H1 (cell line): ENCODE results near the gene NFATC1. TPM values are rescaled to one million over a fixed set of nuclear protein-coding genes. Genes with fewer than 3 reads are reported as not detected.

Experiments used
- CTCF ChIA-PET: fragments of 300-600 bp; sonication (Branson Sonifier 250); formaldehyde crosslinking; loops from one replicate; lab custom pipeline; 2021; ENCODE audit not compliant: partially characterized antibody; lab: Charles Lee
- POLR2A ChIA-PET: fragments of 300-600 bp; sonication (Branson Sonifier 250); formaldehyde crosslinking; loops from one replicate; lab custom pipeline; 2021; ENCODE audit warnings: inconsistent platforms; ENCODE audit not compliant: partially characterized antibody; lab: Charles Lee
- DNase-seq, 2 experiments: peaks; one replicate each; pipeline versions ENCODE4 v3.0.0 to v3.0.0-alpha.2; 2010 to 2022; ENCODE audit warnings: low spot score in 2 of 2, low read depth in 1 of 2, mixed read lengths in 1 of 2
- FAIRE-seq: peaks from 2 replicates; lab custom pipeline; 2011; peaks lifted over from hg19 to GRCh38; lab: Jason Lieb, UNC
- H2AFZ ChIP-seq: 2 replicates; pipeline ENCODE4 v1.8.1; 2012; ENCODE audit warnings: low read length, inconsistent platforms
- H2AK5ac ChIP-seq: 2 replicates; pipeline ENCODE4 v1.6.1; 2013; ENCODE audit warnings: low read depth, low read length
- H2BK120ac ChIP-seq: replicated peaks from 2 replicates; pipeline ENCODE3; 2013; ENCODE audit warnings: low read depth, low read length, inconsistent platforms
- H2BK12ac ChIP-seq: 2 replicates; pipeline ENCODE4 v1.6.1; 2013; ENCODE audit warnings: low read depth, low read length
- H2BK15ac ChIP-seq: 2 replicates; pipeline ENCODE4 v1.6.1; 2013; ENCODE audit warnings: low read length
- H2BK20ac ChIP-seq: 2 replicates; pipeline ENCODE4 v1.6.1; 2013; ENCODE audit warnings: low read length
- H2BK5ac ChIP-seq: 2 replicates; pipeline ENCODE4 v1.6.1; 2013; ENCODE audit warnings: low read depth, low read length
- H3K14ac ChIP-seq: 2 replicates; pipeline ENCODE4 v1.6.1; 2013; ENCODE audit warnings: inconsistent platforms; ENCODE audit not compliant: insufficient read length
- H3K18ac ChIP-seq: 2 replicates; pipeline ENCODE4 v1.6.1; 2013; ENCODE audit warnings: low read length; ENCODE audit errors: extremely low read depth
- H3K23ac ChIP-seq: 2 replicates; pipeline ENCODE4 v1.6.1; 2013; ENCODE audit warnings: inconsistent platforms; ENCODE audit not compliant: insufficient read length
- H3K23me2 ChIP-seq: 2 replicates; pipeline ENCODE4 v1.6.1; 2013; ENCODE audit warnings: low read depth, low read length
- H3K27ac ChIP-seq: 2 replicates; pipeline ENCODE4 v1.6.1; 2011; ENCODE audit warnings: low read depth, low read length, inconsistent platforms
- H3K27me3 ChIP-seq, 4 experiments: replicated peaks in 1 of 4; 1 replicate in 1 of 4; 2 replicates in 3 of 4; pipeline versions ENCODE4 v1.6.1 to v1.8.1; 2011 to 2013; ENCODE audit warnings: low read length in 3 of 4, mild to moderate bottlenecking in 3 of 4, inconsistent platforms in 2 of 4, mixed read lengths in 2 of 4, moderate library complexity in 1 of 4; ENCODE audit not compliant: control insufficient read depth in 3 of 4, insufficient read depth in 3 of 4; ENCODE audit errors: extremely low read depth in 1 of 4
- H3K36me3 ChIP-seq, 4 experiments: 2 replicates each; pipeline versions ENCODE4 v1.6.1 to v1.8.1; 2011 to 2013; ENCODE audit warnings: mild to moderate bottlenecking in 4 of 4, low read length in 3 of 4, moderate library complexity in 2 of 4, control low read depth in 1 of 4, inconsistent platforms in 1 of 4; ENCODE audit not compliant: insufficient read depth in 4 of 4, control insufficient read depth in 2 of 4
- H3K4ac ChIP-seq: replicated peaks from 2 replicates; pipeline ENCODE3; 2013; ENCODE audit warnings: low read length, low read depth, mixed read lengths, inconsistent platforms; ENCODE audit not compliant: insufficient read length
- H3K4me1 ChIP-seq, 4 experiments: replicated peaks in 1 of 4; 1 replicate in 1 of 4; 2 replicates in 3 of 4; pipeline versions ENCODE4 v1.6.1 to v1.8.1; 2011 to 2013; ENCODE audit warnings: low read length in 3 of 4, inconsistent platforms in 2 of 4, mixed read lengths in 1 of 4; ENCODE audit not compliant: insufficient read depth in 4 of 4, control insufficient read depth in 3 of 4
- H3K4me2 ChIP-seq, 2 experiments: 2 replicates each; pipeline versions ENCODE4 v1.6.1 to v1.8.1; 2011 to 2013; ENCODE audit warnings: low read depth in 2 of 2, low read length in 2 of 2, control low read depth in 1 of 2, inconsistent platforms in 1 of 2, mild to moderate bottlenecking in 1 of 2; ENCODE audit not compliant: insufficient read depth in 1 of 2
- H3K4me3 ChIP-seq, 4 experiments: fragments of 200-600, 300-600 bp in 1 of 4; sonication (generic), shearing (Covaris generic), sonication (Bioruptor Twin) in 1 of 4; 2 replicates each; pipeline versions ENCODE4 v1.5.1 to v1.8.1; 2011 to 2016; ENCODE audit warnings: low read length in 4 of 4, low read depth in 3 of 4, control low read depth in 2 of 4, inconsistent platforms in 2 of 4, mild to moderate bottlenecking in 2 of 4, mixed read lengths in 1 of 4, moderate library complexity in 1 of 4; ENCODE audit not compliant: insufficient read depth in 2 of 4; ENCODE audit errors: extremely low read depth in 1 of 4
- H3K56ac ChIP-seq: replicated peaks from 2 replicates; pipeline ENCODE3; 2013; ENCODE audit warnings: low read depth, mild to moderate bottlenecking, mixed read lengths, low read length, inconsistent platforms; ENCODE audit not compliant: insufficient read length
- H3K79me1 ChIP-seq: 2 replicates; pipeline ENCODE4 v1.6.1; 2013; ENCODE audit warnings: low read depth, low read length, control low read depth
- H3K79me2 ChIP-seq, 2 experiments: 2 replicates each; pipeline versions ENCODE4 v1.6.1 to v1.8.1; 2012 to 2013; ENCODE audit warnings: low read length in 2 of 2, mild to moderate bottlenecking in 2 of 2, inconsistent platforms in 1 of 2; ENCODE audit not compliant: insufficient read depth in 2 of 2, control insufficient read depth in 1 of 2
- H3K9ac ChIP-seq, 4 experiments: replicated peaks in 1 of 4; 1 replicate in 1 of 4; 2 replicates in 3 of 4; pipeline versions ENCODE4 v1.6.1 to v1.8.1; 2011 to 2013; ENCODE audit warnings: low read depth in 3 of 4, low read length in 3 of 4, control low read depth in 2 of 4, mild to moderate bottlenecking in 2 of 4, moderate library complexity in 2 of 4, inconsistent platforms in 1 of 4; ENCODE audit errors: extremely low read depth in 1 of 4
- H3K9me3 ChIP-seq, 2 experiments: 2 replicates each; pipeline versions ENCODE4 v1.6.1 to v1.8.1; 2012 to 2013; ENCODE audit warnings: mild to moderate bottlenecking in 2 of 2, moderate library complexity in 2 of 2, control low read depth in 1 of 2, inconsistent platforms in 1 of 2, low read depth in 1 of 2, low read length in 1 of 2, mixed read lengths in 1 of 2; ENCODE audit not compliant: insufficient read depth in 2 of 2
- H4K20me1 ChIP-seq, 2 experiments: replicated peaks in 1 of 2; 2 replicates each; pipeline versions ENCODE3 to v1.8.1; 2011 to 2013; ENCODE audit warnings: inconsistent platforms in 2 of 2, low read length in 2 of 2, mild to moderate bottlenecking in 1 of 2; ENCODE audit not compliant: insufficient read depth in 2 of 2, control insufficient read depth in 1 of 2
- H4K5ac ChIP-seq: 2 replicates; pipeline ENCODE4 v1.6.1; 2013; ENCODE audit warnings: low read length, low read depth, mixed read lengths, inconsistent platforms; ENCODE audit not compliant: insufficient read length
- H4K8ac ChIP-seq: 2 replicates; pipeline ENCODE4 v1.8.0; 2013; ENCODE audit warnings: mild to moderate bottlenecking, moderate library complexity, low read length, inconsistent platforms; ENCODE audit not compliant: insufficient read depth; ENCODE audit errors: extremely low read depth
- H4K91ac ChIP-seq: replicated peaks from 2 replicates; pipeline ENCODE3; 2013; ENCODE audit warnings: low read length, mixed read lengths, inconsistent platforms; ENCODE audit not compliant: insufficient read length
- EP300 ChIP-seq, 2 experiments: IDR thresholded peaks; 1 replicate in 1 of 2; 2 replicates in 1 of 2; pipeline ENCODE4 v1.6.1; 2011 to 2012; ENCODE audit warnings: low read depth in 2 of 2, low read length in 2 of 2, mild to moderate bottlenecking in 2 of 2, borderline replicate concordance in 1 of 2, inconsistent platforms in 1 of 2, moderate library complexity in 1 of 2
- RBBP5 ChIP-seq: IDR thresholded peaks from 2 replicates; pipeline ENCODE4 v1.7.1; 2012; ENCODE audit warnings: low read depth, mild to moderate bottlenecking, inconsistent platforms, low read length, moderate library complexity, borderline replicate concordance
- RFX5 ChIP-seq: IDR thresholded peaks from 2 replicates; pipeline ENCODE4 v1.6.1; 2011; ENCODE audit warnings: low read depth, low read length, improper control_type of control experiment, borderline replicate concordance
- TEAD4 ChIP-seq: IDR thresholded peaks from 2 replicates; pipeline ENCODE4 v1.6.1; 2012; ENCODE audit warnings: low read depth, low read length, inconsistent platforms, mixed read lengths
- WGBS, 2 experiments: shearing (Covaris generic) in 1 of 2; methylation state at CpG; one replicate each; pipeline versions ENCODE4 v1.1.6 to v1.1.7; 2013 to 2015; ENCODE audit warnings: low lambda C conversion rate in 2 of 2, mixed read lengths in 2 of 2, inconsistent platforms in 1 of 2, low coverage in 1 of 2, missing lambda C conversion rate in 1 of 2; ENCODE audit not compliant: insufficient replicate concordance in 2 of 2, insufficient coverage in 1 of 2, insufficient read length in 1 of 2; ENCODE audit errors: extremely low coverage in 1 of 2, missing lambda C conversion rate in 1 of 2; 5-methylcytosine and 5-hydroxymethylcytosine counted together
- polyA plus RNA-seq, 7 experiments: library from polyadenylated mRNA; depleted of rRNA in 3 of 7; stranded (reverse) in 5 of 7; unstranded in 2 of 7; fragments of >200 nt in 5 of 7; fragments of 200-250 nt in 2 of 7; gene quantifications; 1 replicate in 5 of 7; 2 replicates in 1 of 7; 4 replicates in 1 of 7; pipeline versions ENCODE4 v1.2.1 to v1.2.3, GENCODE V29; 2011 to 2013; ENCODE audit warnings: missing spikeins in 2 of 7, mixed read lengths in 2 of 7
- total RNA-seq: library from RNA; stranded (reverse); fragmentation: NEBNext Ultra II Directional; extraction: Animal tissue kit (Norgen Biotek cat#: 25700); gene quantifications from 2 replicates; pipeline ENCODE4 v1.2.1, GENCODE V29; 2021
- TF ChIP-seq, protein P1 (sequence below): IDR thresholded peaks from 2 replicates; pipeline ENCODE4 v1.6.1; 2012; ENCODE audit warnings: inconsistent platforms
- TF ChIP-seq, protein P2 (sequence below): IDR thresholded peaks from 2 replicates; pipeline ENCODE4 v1.6.1; 2011; ENCODE audit warnings: low read length, improper control_type of control experiment

NFATC1 gene
- total and polyA plus RNA-seq, 2 of the 8 experiments (the other 6 are each of a cell fraction or from before 2014, with no cell fraction given) = 2.0 to 6.6 TPM

DNA sequence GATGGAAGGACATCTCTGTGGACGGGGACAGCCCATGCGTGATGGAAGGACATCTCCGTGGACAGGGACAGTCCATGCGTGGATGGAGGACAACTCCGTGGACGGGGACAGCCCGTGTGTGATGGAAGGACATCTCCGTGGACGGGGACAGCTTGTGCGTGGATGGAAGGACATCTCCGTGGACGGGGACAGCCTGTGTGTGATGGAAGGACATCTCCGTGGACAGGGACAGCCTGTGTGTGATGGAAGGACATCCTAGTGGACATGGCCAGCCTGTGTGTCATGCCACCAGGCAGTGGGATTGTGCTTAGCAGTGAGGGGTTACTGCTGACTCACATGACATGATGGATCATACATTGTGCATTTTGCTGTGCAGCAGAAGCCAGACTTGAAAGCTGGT lies 30.0 kb upstream of the NFATC1 start:
- no peak for DNase-seq
- Histone ChIP-seq H2BK120ac (no peak overlapping the region), H3K14ac (no peak overlapping the region), H3K4me1 (no peaks in the 10 kb centered on the region; a peak in 1 of 7 replicates), H4K20me1 (peaks cover 0 to 1% of the 10 kb centered on the region in 2 experiments), H4K91ac (no peak overlapping the region), H2BK5ac (no peak overlapping the region), H3K4ac (no peak overlapping the region), H3K79me2 (no peaks in the 10 kb centered on the region), H3K9ac (peak overlapping the region in 1 of 4 experiments; percentile 24; a peak in 2 of 7 replicates), H3K9me3 (peaks cover 0 to 3% of the 10 kb centered on the region in 2 experiments; a peak in 1 of 4 replicates), H3K23me2 (no peaks in the 10 kb centered on the region), H2BK15ac (no peak overlapping the region), H3K27me3 (no peaks in the 10 kb centered on the region), H4K5ac (no peak overlapping the region), H3K56ac (no peak overlapping the region), H3K18ac (no peak overlapping the region), H2AK5ac (no peak overlapping the region), H2AFZ (no peak overlapping the region), H3K23ac (no peak overlapping the region), H3K4me3 (no peak overlapping the region), H4K8ac (peak overlapping the region; percentile 31; the same call in 1 of the 2 replicates), H3K36me3 (peaks cover 0 to 6% (median 3%) of the 10 kb centered on the region in 4 experiments; a peak in 2 of 8 replicates), H3K27ac (no peak overlapping the region), H3K79me1 (no peaks in the 10 kb centered on the region), H2BK20ac (no peak overlapping the region), H2BK12ac (no peak overlapping the region), H3K4me2 (no peak overlapping the region)
- no peak for FAIRE-seq
- ChIA-PET POLR2A (no interaction called here), CTCF (interaction anchor here (1.0 to 1.4 kb wide), 3 partner anchors 10 to 16 kb away, joined by 4 to 7 read pairs (median 4); no protein-coding TSS in a partner anchor)
- WGBS, 2 experiments = 93% methylated on average over 10 of the region's 13 CpGs; no CpG with 5 or more reads in 1 of the 2 experiments
- TF ChIP-seq RBBP5 (no peak), RFX5 (no peak), TEAD4 (no peak), EP300 (IDR thresholded peaks at IDR 0.05; ENCODE audit: borderline replicate concordance in 1 of 2, low read depth in 2 of 2, low read length in 2 of 2) (no peak)
- TF ChIP-seq, protein P1, sequence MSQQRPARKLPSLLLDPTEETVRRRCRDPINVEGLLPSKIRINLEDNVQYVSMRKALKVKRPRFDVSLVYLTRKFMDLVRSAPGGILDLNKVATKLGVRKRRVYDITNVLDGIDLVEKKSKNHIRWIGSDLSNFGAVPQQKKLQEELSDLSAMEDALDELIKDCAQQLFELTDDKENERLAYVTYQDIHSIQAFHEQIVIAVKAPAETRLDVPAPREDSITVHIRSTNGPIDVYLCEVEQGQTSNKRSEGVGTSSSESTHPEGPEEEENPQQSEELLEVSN = no peak
- TF ChIP-seq, protein P2, sequence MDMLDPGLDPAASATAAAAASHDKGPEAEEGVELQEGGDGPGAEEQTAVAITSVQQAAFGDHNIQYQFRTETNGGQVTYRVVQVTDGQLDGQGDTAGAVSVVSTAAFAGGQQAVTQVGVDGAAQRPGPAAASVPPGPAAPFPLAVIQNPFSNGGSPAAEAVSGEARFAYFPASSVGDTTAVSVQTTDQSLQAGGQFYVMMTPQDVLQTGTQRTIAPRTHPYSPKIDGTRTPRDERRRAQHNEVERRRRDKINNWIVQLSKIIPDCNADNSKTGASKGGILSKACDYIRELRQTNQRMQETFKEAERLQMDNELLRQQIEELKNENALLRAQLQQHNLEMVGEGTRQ = no peak
